ENCODE results near the gene IQSEC1. TPM values are rescaled to one million over a fixed set of nuclear protein-coding genes. Genes with fewer than 3 reads are reported as not detected.

Gene IQSEC1
- 13.5 and 22.5 TPM in 2 replicates for total RNA-seq (2014; rRNA removed; shearing (Covaris generic))

DNA sequence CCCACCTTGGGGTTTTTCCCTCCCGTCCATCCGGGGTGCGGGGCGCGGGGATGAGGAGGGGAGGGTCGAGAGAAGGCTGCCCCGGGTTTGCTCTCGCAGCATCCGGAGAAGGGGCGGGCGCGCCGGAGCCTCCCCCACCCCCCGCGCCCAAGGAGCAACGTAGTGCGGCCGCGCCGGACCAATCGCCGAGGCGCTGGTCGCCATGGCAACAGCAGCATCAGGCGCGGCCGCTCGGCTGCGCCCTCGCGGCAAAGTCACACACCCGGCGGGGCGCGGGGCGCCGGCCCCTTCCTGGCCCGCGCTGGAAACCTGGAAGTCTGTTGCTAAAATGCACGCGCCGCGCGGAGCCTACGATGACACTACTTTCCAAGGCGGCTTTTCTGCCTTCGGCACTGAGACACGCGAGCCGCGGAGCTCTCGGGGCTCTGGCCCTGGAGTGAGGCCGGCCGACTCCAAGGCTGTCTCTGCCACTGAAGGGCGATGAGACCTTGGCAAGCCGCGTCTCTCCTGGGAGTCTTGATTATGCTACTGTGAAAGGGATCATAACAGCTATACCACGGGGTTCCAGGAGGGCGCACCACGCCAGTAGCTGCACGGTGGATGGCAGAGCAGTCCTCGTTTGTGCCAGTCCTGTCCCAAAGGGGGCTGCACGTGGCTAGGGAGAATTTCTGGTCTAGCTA lies at the start of gene IQSEC1:
TSS of gene IQSEC1 (minus strand) at position 104 of the 680 bp plus-strand sequence. CDS start 415 bp downstream, outside the sequence.
- peak within 1 kb of the TSS; percentile 32; the same call in 1 of the 2 replicates for H3K4me3 ChIP-seq (ENCODE audit: insufficient read depth, low read depth, low read length)
- H3K27me3 ChIP-seq (ENCODE audit: control insufficient read depth, insufficient read depth, low read length): peaks cover 2% of the 10 kb centered on the region; the same call in 1 of the 2 replicates
- peak; percentile 99 for DNase-seq
- no peaks in the 10 kb centered on the region for H3K36me3 ChIP-seq (replicated peaks; ENCODE audit: control insufficient read depth, insufficient read depth, low read length)

DNA sequence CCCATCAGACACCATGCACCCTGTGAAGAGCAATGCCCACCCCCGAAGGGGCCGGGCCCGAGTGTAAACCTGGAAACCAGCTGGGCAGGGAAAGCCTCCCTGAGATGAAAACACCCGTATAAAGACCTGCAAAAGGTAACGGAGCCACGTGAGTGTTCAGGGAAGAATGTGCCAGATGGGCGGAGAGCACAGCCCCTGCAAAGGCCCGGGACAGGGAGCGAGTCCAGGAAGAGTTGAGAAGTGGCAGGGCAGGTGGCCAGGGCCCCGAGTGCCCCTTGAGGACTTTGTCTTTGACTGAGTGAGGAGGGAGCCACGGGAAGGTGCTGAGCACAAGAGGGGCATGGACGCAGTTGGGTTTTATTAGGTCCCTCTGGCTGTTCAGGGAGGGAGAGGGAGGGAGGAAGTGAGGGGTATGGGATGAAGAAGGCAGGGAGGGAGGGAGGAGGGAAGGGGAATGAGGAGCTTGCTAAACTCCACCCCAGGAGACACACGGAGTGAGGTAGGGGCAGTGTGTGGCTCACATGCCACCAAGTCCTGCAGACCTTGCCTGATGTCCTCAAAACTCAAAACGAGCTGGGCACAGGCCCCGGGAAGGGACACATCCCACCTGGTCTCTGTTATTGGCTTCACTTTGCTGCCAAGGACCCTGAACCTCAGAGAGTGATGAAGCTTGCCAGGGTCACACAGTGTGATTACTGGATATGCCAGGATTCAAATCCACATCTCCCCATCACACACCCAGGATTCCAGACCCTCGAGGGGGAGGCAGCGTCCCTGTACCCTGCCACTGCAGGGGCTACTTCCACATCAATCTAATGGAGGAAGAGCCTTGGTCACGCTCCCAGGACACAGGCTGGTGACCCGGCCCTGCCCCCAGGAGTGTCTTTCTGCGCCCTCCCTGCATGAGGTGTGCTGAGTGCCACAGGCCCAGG lies 49.1 kb upstream of the IQSEC1 start:
- DNase-seq: no peak
- Histone ChIP-seq H3K4me3 (ENCODE audit: insufficient read depth, low read depth, low read length) (no peak overlapping the region), H3K27me3 (ENCODE audit: control insufficient read depth, insufficient read depth, low read length) (no peaks in the 10 kb centered on the region), H3K36me3 (replicated peaks; ENCODE audit: control insufficient read depth, insufficient read depth, low read length) (no peaks in the 10 kb centered on the region)

DNA sequence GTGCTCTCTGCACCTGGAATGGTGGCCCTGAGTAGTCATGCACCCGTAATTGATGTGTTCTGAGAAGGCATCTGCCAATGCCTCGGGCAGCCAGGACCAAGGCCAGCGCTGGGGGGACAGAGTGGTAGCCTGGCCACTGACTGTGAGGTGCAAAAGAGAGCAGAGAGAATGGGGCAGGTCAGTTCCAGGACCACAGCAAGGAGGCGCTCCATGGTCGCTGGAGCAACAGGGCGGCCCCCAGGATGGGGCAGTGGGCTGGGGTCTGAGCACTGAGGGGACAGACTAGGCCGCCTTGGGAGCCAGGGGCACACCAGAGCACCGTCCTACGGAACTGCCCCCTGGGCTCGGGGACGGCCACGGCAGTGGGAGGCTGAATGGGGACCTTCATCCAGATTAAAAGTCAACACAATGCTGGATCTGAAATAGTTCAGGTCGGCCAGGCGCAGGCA lies 48.3 kb upstream of the IQSEC1 start:
- Histone ChIP-seq H3K4me3 (ENCODE audit: insufficient read depth, low read depth, low read length) (no peak overlapping the region), H3K27me3 (ENCODE audit: control insufficient read depth, insufficient read depth, low read length) (no peaks in the 10 kb centered on the region), H3K36me3 (replicated peaks; ENCODE audit: control insufficient read depth, insufficient read depth, low read length) (no peaks in the 10 kb centered on the region)
- no peak for DNase-seq

DNA sequence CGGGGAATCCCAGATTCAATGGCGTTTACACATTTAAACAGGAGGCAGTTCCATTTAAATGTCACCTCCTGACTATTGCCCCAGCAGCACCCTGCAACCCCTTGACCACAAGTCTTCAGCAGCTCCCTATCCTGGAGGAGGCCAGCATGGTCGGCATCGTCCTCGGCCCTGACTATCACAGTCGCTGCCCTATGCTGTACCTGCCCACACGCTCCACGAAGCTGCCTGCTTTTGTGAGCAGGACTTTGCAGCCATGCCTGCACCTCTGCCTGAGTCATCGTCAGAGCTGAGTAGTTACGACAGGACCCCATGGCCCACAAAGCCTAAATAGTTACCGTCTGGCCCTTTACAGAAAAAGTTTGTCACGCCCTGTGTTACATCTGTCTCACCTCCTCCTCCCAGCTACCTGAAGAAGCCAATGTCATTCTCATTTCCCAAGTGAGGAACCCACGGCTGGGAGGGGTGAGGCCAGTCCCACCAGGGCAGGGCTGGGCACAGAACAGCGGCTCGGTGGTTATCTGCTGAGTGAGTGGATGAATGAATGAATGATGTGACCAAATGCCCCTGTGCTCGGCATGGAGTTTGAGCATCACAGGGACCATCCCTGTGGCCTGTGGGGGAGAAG lies 47.8 kb upstream of the IQSEC1 start:
- no peaks in the 10 kb centered on the region for H3K36me3 ChIP-seq (replicated peaks; ENCODE audit: control insufficient read depth, insufficient read depth, low read length)
- no peak overlapping the region for H3K4me3 ChIP-seq (ENCODE audit: insufficient read depth, low read depth, low read length)
- H3K27me3 ChIP-seq (ENCODE audit: control insufficient read depth, insufficient read depth, low read length): no peaks in the 10 kb centered on the region
- DNase-seq: no peak

DNA sequence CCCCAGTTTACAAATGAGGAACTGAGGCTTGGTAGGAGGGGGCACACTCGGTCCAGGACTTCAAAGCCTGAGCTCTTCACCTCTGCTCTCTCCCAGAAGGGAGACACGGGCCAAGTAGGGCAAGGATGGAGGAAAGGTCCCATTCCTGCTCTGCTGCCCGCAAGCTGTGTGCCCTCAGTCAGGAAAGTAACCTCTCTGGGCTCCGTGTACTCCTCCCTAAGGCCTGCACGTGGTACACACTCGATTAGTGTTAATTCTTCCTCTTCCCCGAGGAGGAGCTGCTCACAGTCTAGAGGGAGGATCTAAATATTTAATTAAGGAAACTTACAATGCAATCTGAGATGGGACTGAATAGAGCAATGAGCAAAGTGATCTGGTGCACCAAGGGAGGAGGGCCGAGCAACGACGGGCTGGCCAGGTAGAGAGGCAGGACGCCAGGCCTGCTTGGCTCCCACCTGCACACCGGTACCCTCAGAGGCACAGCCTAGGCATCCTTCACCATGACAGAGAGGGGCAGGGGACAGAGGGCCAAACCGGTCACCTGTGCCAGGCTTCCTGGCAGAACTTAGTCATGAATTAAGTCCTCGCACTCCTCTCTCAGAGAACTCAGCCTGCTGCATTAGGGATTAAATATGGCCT lies 47.2 kb upstream of the IQSEC1 start:
- Histone ChIP-seq H3K4me3 (ENCODE audit: insufficient read depth, low read depth, low read length) (no peak overlapping the region), H3K27me3 (ENCODE audit: control insufficient read depth, insufficient read depth, low read length) (no peaks in the 10 kb centered on the region), H3K36me3 (replicated peaks; ENCODE audit: control insufficient read depth, insufficient read depth, low read length) (no peaks in the 10 kb centered on the region)
- no peak for DNase-seq

DNA sequence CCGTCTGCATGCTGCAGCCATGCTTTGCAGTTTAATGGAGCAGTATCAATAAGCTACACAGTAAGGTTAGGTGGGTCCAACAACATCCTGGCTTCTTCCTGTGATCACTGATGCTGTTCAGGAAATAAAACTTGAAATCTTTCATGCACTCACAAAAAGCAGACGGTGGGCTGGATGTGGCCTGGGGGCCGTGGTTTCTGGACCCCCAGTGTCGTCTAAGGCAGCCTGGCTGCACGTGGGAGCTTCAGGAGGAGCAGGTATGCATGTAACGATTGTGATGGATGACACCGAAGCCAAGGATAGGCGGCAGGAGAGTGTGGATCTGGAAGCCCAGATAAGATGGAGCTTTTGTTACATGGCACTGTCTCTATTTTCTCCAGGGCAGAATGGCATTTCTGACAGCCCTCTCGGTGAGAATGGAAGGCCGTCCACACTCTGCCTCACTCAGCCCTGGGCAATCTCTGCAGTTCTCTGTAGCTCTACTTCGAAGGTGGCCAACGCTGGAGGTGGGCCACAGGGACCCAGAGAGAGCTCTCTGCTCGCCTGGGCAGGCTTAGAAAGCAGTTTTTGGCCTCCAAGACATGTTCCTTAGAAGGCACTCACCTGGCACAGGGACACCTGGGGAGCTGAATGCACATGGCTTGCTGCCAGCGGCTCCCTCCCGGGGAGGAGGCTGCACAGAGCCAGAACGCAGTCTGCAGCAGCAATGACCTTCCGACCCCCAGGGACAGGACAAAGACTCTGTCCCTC lies 46.4 kb upstream of the IQSEC1 start:
- no peak for DNase-seq
- no peaks in the 10 kb centered on the region for H3K36me3 ChIP-seq (replicated peaks; ENCODE audit: control insufficient read depth, insufficient read depth, low read length)
- H3K4me3 ChIP-seq (ENCODE audit: insufficient read depth, low read depth, low read length): no peak overlapping the region
- no peaks in the 10 kb centered on the region for H3K27me3 ChIP-seq (ENCODE audit: control insufficient read depth, insufficient read depth, low read length)

DNA sequence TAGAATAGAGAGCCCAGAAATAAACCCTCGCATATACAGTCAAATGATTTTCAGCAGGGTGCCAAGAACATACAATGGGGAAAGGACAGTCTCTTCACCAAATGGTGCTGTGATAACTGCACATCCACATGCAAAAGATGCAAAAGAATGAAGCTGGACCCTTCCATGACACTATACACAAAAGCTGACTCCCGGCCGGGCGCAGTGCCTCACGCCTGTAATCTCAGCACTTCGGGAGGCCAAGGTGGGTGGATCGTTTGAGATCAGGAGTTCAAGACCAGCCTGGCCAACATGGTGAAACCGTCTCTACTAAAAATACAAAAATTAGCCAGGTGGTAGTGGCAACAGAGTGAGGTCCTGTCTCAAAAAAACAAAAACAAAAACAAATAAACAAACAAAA lies 43.2 kb upstream of the IQSEC1 start:
- no peaks in the 10 kb centered on the region for H3K27me3 ChIP-seq (ENCODE audit: control insufficient read depth, insufficient read depth, low read length)
- H3K36me3 ChIP-seq (replicated peaks; ENCODE audit: control insufficient read depth, insufficient read depth, low read length): no peaks in the 10 kb centered on the region
- DNase-seq: no peak
- H3K4me3 ChIP-seq (ENCODE audit: insufficient read depth, low read depth, low read length): no peak overlapping the region

DNA sequence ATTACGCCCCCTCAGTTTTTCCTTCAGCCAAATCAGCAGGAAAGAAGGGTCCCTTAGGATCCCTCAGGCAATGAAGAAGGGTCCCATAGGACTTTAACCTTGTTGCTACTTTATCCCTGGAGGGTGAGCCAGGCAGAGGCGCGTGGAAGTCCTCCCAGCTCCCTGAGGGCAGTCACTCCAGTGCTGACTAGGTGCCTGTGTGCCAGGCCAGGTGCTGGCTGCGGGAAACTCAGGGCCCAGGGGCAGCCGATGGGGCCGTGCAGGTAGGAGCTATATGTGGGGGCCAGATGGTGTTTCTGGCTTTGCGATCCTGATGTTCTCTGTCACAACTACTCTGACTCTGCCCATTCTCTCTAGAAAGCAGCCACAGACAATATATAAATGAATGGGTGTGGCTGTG lies 42.8 kb upstream of the IQSEC1 start:
- Histone ChIP-seq H3K36me3 (replicated peaks; ENCODE audit: control insufficient read depth, insufficient read depth, low read length) (no peaks in the 10 kb centered on the region), H3K27me3 (ENCODE audit: control insufficient read depth, insufficient read depth, low read length) (no peaks in the 10 kb centered on the region), H3K4me3 (ENCODE audit: insufficient read depth, low read depth, low read length) (no peak overlapping the region)
- DNase-seq: no peak

DNA sequence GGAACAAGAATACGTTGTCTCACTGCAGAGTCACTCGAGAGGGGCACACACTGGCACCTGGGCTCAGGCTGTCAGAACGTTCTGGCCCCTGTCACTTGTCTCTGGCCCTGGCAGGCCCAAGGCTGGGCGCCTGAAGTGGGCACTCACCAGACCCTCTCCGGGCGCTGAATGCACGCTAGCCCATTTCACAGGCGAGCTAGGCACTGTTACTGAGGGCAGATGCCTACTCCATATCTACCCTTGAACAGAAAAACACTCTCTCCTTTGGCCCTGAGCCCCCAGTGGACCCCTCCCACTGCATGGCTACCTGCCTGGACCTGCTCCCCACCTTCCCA lies 42.3 kb upstream of the IQSEC1 start:
- Histone ChIP-seq H3K27me3 (ENCODE audit: control insufficient read depth, insufficient read depth, low read length) (no peaks in the 10 kb centered on the region), H3K36me3 (replicated peaks; ENCODE audit: control insufficient read depth, insufficient read depth, low read length) (no peaks in the 10 kb centered on the region), H3K4me3 (ENCODE audit: insufficient read depth, low read depth, low read length) (no peak overlapping the region)
- no peak for DNase-seq

DNA sequence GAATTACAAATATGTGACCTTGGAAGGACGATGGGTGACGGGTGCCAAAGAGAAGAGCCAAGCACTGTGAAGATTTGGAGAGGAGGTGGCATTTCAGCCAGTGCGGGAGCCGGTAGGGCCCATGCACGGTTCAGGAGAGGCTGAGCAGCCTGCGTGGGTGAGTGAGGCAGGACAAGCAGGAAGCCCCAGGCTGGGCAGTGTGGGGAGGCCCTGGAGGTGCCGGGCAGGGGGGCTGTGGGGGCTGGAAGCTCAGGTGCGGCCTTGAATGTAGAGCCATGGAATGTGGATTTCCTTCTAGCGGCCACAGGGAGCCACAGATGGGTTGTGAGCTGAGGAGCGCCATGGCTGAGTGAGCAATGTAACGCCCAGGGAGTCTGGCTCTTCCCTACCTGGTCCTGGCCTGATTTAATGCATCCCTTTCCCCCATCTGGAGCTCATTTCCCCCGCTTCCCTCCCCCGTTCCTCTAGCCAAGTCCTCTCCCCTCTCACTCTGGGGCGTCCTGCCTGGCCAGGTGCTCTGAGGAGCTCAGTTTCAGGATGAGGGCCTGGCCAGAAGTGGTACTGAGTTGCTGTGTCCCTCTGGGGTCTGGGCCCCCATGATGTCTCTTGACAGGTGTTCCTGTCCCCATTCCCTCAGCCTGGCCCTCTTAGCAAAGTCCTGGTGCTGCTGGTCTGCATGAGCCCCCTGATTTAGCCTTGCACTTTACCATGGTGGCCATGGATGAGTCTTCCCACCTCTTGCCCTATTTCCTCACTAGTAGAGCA lies 41.8 kb upstream of the IQSEC1 start:
- Histone ChIP-seq H3K36me3 (replicated peaks; ENCODE audit: control insufficient read depth, insufficient read depth, low read length) (no peaks in the 10 kb centered on the region), H3K4me3 (ENCODE audit: insufficient read depth, low read depth, low read length) (no peak overlapping the region), H3K27me3 (ENCODE audit: control insufficient read depth, insufficient read depth, low read length) (no peaks in the 10 kb centered on the region)
- DNase-seq: no peak

DNA sequence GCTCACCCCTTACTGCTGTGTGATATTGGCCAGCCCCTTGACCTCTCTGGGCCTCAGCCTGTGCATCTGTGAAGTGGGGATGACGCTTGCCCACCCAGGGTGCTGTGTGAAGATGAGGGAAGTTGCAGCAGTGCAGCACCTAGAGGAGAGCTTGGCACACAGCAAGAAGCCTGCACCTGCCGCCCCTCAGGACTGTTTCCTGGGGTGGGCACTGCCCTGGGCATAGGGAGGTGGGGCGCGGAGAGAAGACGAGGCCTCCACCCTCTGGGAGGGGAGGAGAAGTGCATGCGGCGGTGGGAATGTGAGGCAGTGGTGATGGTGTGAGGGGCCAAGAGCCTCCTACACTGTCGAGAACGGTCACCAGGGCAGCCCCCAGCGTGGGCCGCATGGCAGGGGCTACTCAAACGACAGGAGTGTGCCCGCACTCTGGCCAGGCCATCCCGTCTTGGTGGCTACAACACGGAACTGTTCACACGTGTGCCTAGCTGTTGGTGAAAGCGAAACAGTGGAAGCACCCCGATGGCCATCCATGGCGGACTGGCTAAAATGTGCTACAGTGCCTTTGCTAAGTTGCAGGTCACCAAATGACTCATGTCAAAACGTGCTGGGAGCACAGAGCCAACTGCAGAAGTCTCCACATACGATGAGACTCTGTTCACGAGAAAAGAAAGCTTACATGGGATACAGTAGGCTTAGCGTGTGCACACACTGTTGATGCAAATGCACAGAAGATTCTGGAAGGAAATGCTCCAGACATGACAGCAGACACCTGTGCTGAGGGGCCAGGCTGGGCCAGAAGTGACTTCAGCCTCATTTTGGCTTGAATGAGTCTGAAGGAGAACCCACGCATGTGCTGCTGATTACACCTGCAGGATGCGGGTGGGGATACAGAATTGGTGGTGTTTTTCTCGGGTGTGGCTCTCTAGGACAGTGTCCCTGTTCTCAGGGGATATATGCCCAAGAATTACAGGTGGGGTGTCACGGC lies 40.4 kb upstream of the IQSEC1 start:
- Histone ChIP-seq H3K27me3 (ENCODE audit: control insufficient read depth, insufficient read depth, low read length) (no peaks in the 10 kb centered on the region), H3K4me3 (ENCODE audit: insufficient read depth, low read depth, low read length) (no peak overlapping the region), H3K36me3 (replicated peaks; ENCODE audit: control insufficient read depth, insufficient read depth, low read length) (no peaks in the 10 kb centered on the region)
- DNase-seq: no peak

DNA sequence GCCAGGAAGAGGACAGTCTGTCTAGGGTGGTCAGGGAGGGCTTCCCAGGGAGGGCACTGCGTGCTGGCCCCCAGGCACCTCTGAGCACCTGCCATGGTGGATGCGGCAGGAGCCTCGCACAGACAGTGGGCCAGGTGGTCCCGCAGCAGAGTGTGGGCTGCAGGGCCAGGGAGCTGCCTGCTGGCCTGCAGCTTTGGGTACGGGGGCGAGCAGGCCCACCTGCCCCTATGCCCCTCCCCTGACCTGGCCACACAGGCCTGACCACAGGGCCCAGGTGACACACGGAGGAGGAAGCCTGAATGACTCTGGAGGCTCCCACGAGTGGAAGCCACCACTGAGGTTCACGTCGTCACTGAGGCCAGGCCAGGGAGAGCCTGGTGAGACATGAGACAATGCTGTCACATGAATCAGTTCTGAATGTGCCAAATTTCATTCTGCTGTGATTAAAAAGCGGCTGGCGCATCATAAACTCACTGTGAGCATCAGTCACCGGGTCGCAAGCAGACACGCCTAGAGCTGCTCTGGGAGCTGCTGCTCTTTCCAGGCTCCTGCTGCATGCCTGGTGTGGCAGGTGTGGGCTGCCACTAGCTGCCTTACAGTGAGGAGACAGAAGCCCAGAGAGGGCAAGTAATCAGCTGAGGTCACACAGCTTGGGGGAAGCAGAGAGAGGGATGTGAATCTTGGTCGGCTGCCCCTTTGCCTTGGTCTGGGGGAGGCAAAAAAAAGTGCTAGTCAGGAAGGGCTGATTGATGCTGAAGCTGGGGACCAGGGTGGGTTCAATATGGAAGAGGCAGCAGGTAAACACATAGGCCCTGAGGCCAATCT lies 39.5 kb upstream of the IQSEC1 start:
- Histone ChIP-seq H3K36me3 (replicated peaks; ENCODE audit: control insufficient read depth, insufficient read depth, low read length) (no peaks in the 10 kb centered on the region), H3K4me3 (ENCODE audit: insufficient read depth, low read depth, low read length) (no peak overlapping the region), H3K27me3 (ENCODE audit: control insufficient read depth, insufficient read depth, low read length) (no peaks in the 10 kb centered on the region)
- DNase-seq: no peak
